HCT116 (cell line): Measurements from ENCODE around the gene INSYN2A. TPM values are rescaled to one million over a fixed set of nuclear protein-coding genes. Genes with fewer than 3 reads are reported as not detected.

Experiments
- ATAC-seq: fragments of 200-7000 bp; cut with Tn5 transposase; 2 replicates; pipeline ENCODE4 v1.9.1; 2020; ENCODE audit warnings: mild to moderate bottlenecking, moderate library complexity
- Bru-seq: library from RNA; stranded (reverse); fragments of 400-500 nt; gene quantifications from one replicate; lab custom pipeline; 2021; lab: Mats Ljungman, UMichigan
- BruChase-seq, 2 experiments: library from RNA; stranded (reverse); fragments of 400-500 nt; gene quantifications; one replicate each; lab custom pipeline; 2021; lab: Mats Ljungman, UMichigan
- BruUV-seq: library from RNA; stranded (reverse); fragments of 400-500 nt; replicated peaks from 2 replicates; lab custom pipeline; 2021; lab: Mats Ljungman, UMichigan
- CTCF ChIA-PET: fragments of 300-600 bp; sonication (Branson Sonifier 250); formaldehyde crosslinking; loops from one replicate; lab custom pipeline; 2021; ENCODE audit warnings: antibody characterized with exemption; lab: Charles Lee
- POLR2A ChIA-PET: fragments of 300-600, 350-600 bp; sonication (Branson Sonifier 250); formaldehyde crosslinking; loops from one replicate; lab custom pipeline; 2021; ENCODE audit warnings: antibody characterized with exemption; lab: Charles Lee
- RAD21 ChIA-PET, 2 experiments: fragments of 300-600 bp; sonication (Branson Sonifier 250); formaldehyde crosslinking; loops; one replicate each; lab custom pipeline; 2023; ENCODE audit warnings: low total read pairs in 2 of 2; ENCODE audit not compliant: uncharacterized antibody in 2 of 2, unreplicated experiment in 2 of 2, low non-redundant PET in 1 of 2; lab: Charles Lee
- DNase-seq: peaks from one replicate; pipeline ENCODE4 v3.0.0-alpha.2; 2010; ENCODE audit warnings: low read depth, low spot score
- H2AFZ ChIP-seq: fragments of 200-600 bp; shearing (Covaris generic), sonication (generic); 2 replicates; pipeline ENCODE4 v1.6.1; 2017; ENCODE audit warnings: low read depth, mixed run types, mixed read lengths, antibody characterized with exemption, low read length; ENCODE audit not compliant: poor library complexity, severe bottlenecking
- H3K27ac ChIP-seq: 2 replicates; pipeline ENCODE4 v1.5.1; 2012; ENCODE audit warnings: low read depth, low read length
- H3K27me3 ChIP-seq: fragments of 200-600 bp; sonication (generic); 2 replicates; pipeline ENCODE4 v1.6.1; 2016; ENCODE audit warnings: mixed run types, low read length, mixed read lengths; ENCODE audit not compliant: insufficient read depth
- H3K36me3 ChIP-seq, 2 experiments: fragments of 200-500 bp in 1 of 2; fragments of 200-600 bp in 1 of 2; sonication (Bioruptor generic) in 1 of 2; sonication (generic) in 1 of 2; 2 replicates each; pipeline versions ENCODE4 v1.5.1 to v1.6.1; 2014 to 2016; ENCODE audit warnings: low read length in 2 of 2, inconsistent platforms in 1 of 2, mixed read lengths in 1 of 2, mixed run types in 1 of 2; ENCODE audit not compliant: insufficient read depth in 2 of 2, control insufficient read depth in 1 of 2
- H3K4me1 ChIP-seq, 2 experiments: fragments of 200-600 bp in 1 of 2; sonication (generic) in 1 of 2; 2 replicates each; pipeline versions ENCODE4 v1.5.1 to v1.6.1; 2012 to 2017; ENCODE audit warnings: low read length in 2 of 2, inconsistent platforms in 1 of 2, mild to moderate bottlenecking in 1 of 2, mixed read lengths in 1 of 2, mixed run types in 1 of 2, moderate library complexity in 1 of 2; ENCODE audit not compliant: insufficient read depth in 2 of 2, control insufficient read depth in 1 of 2
- H3K4me2 ChIP-seq: fragments of 200-600 bp; sonication (generic); 2 replicates; pipeline ENCODE4 v1.6.1; 2017; ENCODE audit warnings: mixed run types, low read length, mixed read lengths
- H3K4me3 ChIP-seq, 2 experiments: fragments of 200-600 bp in 1 of 2; sonication (generic) in 1 of 2; replicated peaks in 1 of 2; 2 replicates each; pipeline ENCODE4 v1.5.1; 2011 to 2016; ENCODE audit warnings: low read length in 2 of 2, control low read depth in 1 of 2, low read depth in 1 of 2, mild to moderate bottlenecking in 1 of 2, mixed read lengths in 1 of 2, mixed run types in 1 of 2
- H3K79me2 ChIP-seq: fragments of 200-600 bp; sonication (generic); 2 replicates; pipeline ENCODE4 v1.6.1; 2017; ENCODE audit warnings: mild to moderate bottlenecking, mixed run types, low read length, moderate library complexity, mixed read lengths; ENCODE audit not compliant: insufficient read depth
- H3K9ac ChIP-seq: fragments of 200-600 bp; sonication (generic); 2 replicates; pipeline ENCODE4 v1.6.1; 2016; ENCODE audit warnings: low read length, mixed read lengths
- H3K9me2 ChIP-seq: fragments of 200-600 bp; sonication (generic), shearing (Covaris generic); 2 replicates; pipeline ENCODE4 v1.6.1; 2017; ENCODE audit warnings: mixed run types, mild to moderate bottlenecking, moderate library complexity; ENCODE audit not compliant: insufficient read depth
- H3K9me3 ChIP-seq, 2 experiments: fragments of 200-500 bp in 1 of 2; fragments of 200-600 bp in 1 of 2; sonication (Bioruptor generic) in 1 of 2; sonication (generic) in 1 of 2; 2 replicates each; pipeline ENCODE4 v1.6.1; 2014 to 2017; ENCODE audit warnings: low read length in 2 of 2, mixed read lengths in 2 of 2, inconsistent platforms in 1 of 2, low read depth in 1 of 2, mild to moderate bottlenecking in 1 of 2, mixed run types in 1 of 2, moderate library complexity in 1 of 2; ENCODE audit not compliant: control insufficient read depth in 1 of 2, insufficient read depth in 1 of 2
- H4K20me1 ChIP-seq: fragments of 200-600 bp; sonication (generic), shearing (Covaris generic); 2 replicates; pipeline ENCODE4 v1.6.1; 2017; ENCODE audit warnings: mixed run types, mild to moderate bottlenecking, moderate library complexity; ENCODE audit not compliant: insufficient read depth
- CBX3 ChIP-seq: IDR thresholded peaks from 2 replicates; pipeline ENCODE4 v1.6.1; 2012; ENCODE audit warnings: low read depth
- ELF1 ChIP-seq: IDR thresholded peaks from 2 replicates; pipeline ENCODE4 v1.6.1; 2012; ENCODE audit warnings: low read depth, borderline replicate concordance
- EZH2phosphoT487 ChIP-seq: fragments of 200-600 bp; IDR thresholded peaks from 2 replicates; pipeline ENCODE4 v1.6.1; 2018; ENCODE audit warnings: antibody characterized with exemption, borderline replicate concordance
- POLR2AphosphoS5 ChIP-seq: IDR thresholded peaks from 2 replicates; pipeline ENCODE4 v1.6.1; 2011; ENCODE audit warnings: mild to moderate bottlenecking, low read depth, low read length, moderate library complexity
- RAD21 ChIP-seq: IDR thresholded peaks from 2 replicates; pipeline ENCODE4 v1.6.1; 2012; ENCODE audit warnings: low read depth, mild to moderate bottlenecking
- SIN3A ChIP-seq: IDR thresholded peaks from 2 replicates; pipeline ENCODE4 v1.6.1; 2012; ENCODE audit warnings: low read depth
- SRF ChIP-seq: IDR thresholded peaks from 2 replicates; pipeline ENCODE4 v1.6.1; 2012; ENCODE audit warnings: low read depth
- TCF7L2 ChIP-seq: IDR thresholded peaks from 2 replicates; pipeline ENCODE4 v1.7.0; 2011; ENCODE audit warnings: borderline replicate concordance, inconsistent platforms; ENCODE audit not compliant: insufficient read depth, insufficient read length; ENCODE audit errors: extremely low read depth
- ZFX ChIP-seq: fragments of 450-650 bp; IDR thresholded peaks from 2 replicates; pipeline ENCODE4 v1.6.1; 2017
- intact Hi-C: fragments of 100-400 bp; cut with micrococcal nuclease; formaldehyde crosslinking; loops from 2 replicates; pipeline ENCODE4 v1.10.0; 2022
- long read RNA-seq: library from polyadenylated mRNA; unstranded; transcript quantifications from one replicate; pipeline ENCODE4 v2.0.0, GENCODE V29; 2021; ENCODE audit not compliant: unreplicated experiment
- polyA plus RNA-seq: library from polyadenylated mRNA; unstranded; fragments of >200 nt; gene quantifications from 2 replicates; pipeline ENCODE4 v1.2.1, GENCODE V29; 2012; ENCODE audit warnings: missing spikeins
- total RNA-seq: library from RNA; stranded (reverse); gene quantifications from one replicate; pipeline ENCODE4 v1.2.1, GENCODE V29; 2021; ENCODE audit not compliant: unreplicated experiment
- TF ChIP-seq, protein P1 (sequence below): IDR thresholded peaks from 2 replicates; pipeline ENCODE4 v1.6.1; 2012; ENCODE audit warnings: low read depth

INSYN2A gene, protein sequence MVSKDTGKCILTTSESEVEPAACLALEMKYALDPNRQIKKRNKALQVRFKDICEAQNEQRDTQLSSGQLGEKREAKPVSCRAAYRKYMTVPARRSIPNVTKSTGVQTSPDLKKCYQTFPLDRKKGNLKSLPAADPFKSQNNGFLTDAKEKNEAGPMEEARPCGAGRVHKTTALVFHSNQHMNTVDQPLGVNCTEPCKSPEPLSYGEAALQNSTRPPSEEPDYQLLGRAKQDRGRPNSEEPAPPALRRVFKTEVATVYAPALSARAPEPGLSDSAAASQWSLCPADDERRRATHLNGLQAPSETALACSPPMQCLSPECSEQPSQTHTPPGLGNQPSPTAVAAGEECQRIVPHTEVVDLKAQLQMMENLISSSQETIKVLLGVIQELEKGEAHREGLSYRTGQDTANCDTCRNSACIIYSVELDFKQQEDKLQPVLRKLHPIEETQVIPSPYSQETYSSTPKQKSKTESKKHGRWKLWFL
- total RNA-seq, result not detected
- polyA plus RNA-seq, result 0.04 and 0.09 TPM in 2 replicates
- not detected for Bru-seq, nascent RNA
- percentile 5 among the genes with signal in this experiment for BruChase-seq, experiment 1, labeled RNA remaining after a 6-hour chase
- BruChase-seq, experiment 2, labeled RNA remaining after a 2-hour chase, result not detected
- long read RNA-seq, result 0 reads

- POLR2A ChIA-PET, result no interaction called here
- H3K4me3 ChIP-seq, result no peak within 1 kb of the TSS
- no peaks in the 10 kb centered on the region for H3K27me3 ChIP-seq
- H3K79me2 ChIP-seq, result no peaks in the 10 kb centered on the region
- CTCF ChIA-PET, result no interaction called here
- H3K9ac ChIP-seq, result no peak within 1 kb of the TSS
- H3K4me2 ChIP-seq, result no peak within 1 kb of the TSS
- DNase-seq, result no peak
- H3K36me3 ChIP-seq, result no peaks in the 10 kb centered on the region
- H3K9me2 ChIP-seq, result no peaks in the 10 kb centered on the region
- H3K9me3 ChIP-seq, result no peaks in the 10 kb centered on the region
- RAD21 ChIA-PET, result no interaction called here
- intact Hi-C loops, result no loop called here
- BruUV-seq, result no TSS peak
- H2AFZ ChIP-seq, result no peak within 1 kb of the TSS
- no peaks in the 10 kb centered on the region for H3K4me1 ChIP-seq
- H3K27ac ChIP-seq, result no peak within 1 kb of the TSS
- ATAC-seq, result no peak
- no peaks in the 10 kb centered on the region for H4K20me1 ChIP-seq
- TF ChIP-seq ELF1 (no peak), CBX3 (no peak), ZFX (no peak), TCF7L2 (no peak), SRF (no peak), RAD21 (no peak), EZH2phosphoT487 (no peak), SIN3A (no peak), POLR2AphosphoS5 (no peak)
- TF ChIP-seq, protein P1, sequence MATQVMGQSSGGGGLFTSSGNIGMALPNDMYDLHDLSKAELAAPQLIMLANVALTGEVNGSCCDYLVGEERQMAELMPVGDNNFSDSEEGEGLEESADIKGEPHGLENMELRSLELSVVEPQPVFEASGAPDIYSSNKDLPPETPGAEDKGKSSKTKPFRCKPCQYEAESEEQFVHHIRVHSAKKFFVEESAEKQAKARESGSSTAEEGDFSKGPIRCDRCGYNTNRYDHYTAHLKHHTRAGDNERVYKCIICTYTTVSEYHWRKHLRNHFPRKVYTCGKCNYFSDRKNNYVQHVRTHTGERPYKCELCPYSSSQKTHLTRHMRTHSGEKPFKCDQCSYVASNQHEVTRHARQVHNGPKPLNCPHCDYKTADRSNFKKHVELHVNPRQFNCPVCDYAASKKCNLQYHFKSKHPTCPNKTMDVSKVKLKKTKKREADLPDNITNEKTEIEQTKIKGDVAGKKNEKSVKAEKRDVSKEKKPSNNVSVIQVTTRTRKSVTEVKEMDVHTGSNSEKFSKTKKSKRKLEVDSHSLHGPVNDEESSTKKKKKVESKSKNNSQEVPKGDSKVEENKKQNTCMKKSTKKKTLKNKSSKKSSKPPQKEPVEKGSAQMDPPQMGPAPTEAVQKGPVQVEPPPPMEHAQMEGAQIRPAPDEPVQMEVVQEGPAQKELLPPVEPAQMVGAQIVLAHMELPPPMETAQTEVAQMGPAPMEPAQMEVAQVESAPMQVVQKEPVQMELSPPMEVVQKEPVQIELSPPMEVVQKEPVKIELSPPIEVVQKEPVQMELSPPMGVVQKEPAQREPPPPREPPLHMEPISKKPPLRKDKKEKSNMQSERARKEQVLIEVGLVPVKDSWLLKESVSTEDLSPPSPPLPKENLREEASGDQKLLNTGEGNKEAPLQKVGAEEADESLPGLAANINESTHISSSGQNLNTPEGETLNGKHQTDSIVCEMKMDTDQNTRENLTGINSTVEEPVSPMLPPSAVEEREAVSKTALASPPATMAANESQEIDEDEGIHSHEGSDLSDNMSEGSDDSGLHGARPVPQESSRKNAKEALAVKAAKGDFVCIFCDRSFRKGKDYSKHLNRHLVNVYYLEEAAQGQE, result no peak
Observed at GRCh38 chr10:127196282-127197153, at the start of gene INSYN2A. INSYN2A (minus strand) TSS chr10:127196591; CDS start chr10:127176395, 20,196 bp downstream.
